Keratinocyte (primary cell): ENCODE measurements around the gene USH2A.

Experiments
- CTCF ChIP-seq, 3 experiments: IDR thresholded peaks in 1 of 3; conservative IDR thresholded peaks in 1 of 3; optimal IDR thresholded peaks in 1 of 3; 2 replicates in 2 of 3; 3 replicates in 1 of 3; pipeline versions ENCODE3 to v1.5.1; 2011; ENCODE audit warnings: low read length in 3 of 3, mild to moderate bottlenecking in 3 of 3, moderate library complexity in 2 of 3, control low read depth in 1 of 3, inconsistent platforms in 1 of 3; ENCODE audit not compliant: insufficient read depth in 2 of 3; ENCODE audit errors: extremely low read depth in 1 of 3
- EZH2 ChIP-seq: IDR thresholded peaks from one replicate; pipeline ENCODE4 v1.6.1; 2012; ENCODE audit warnings: inconsistent platforms, mild to moderate bottlenecking, low read length, moderate library complexity

DNA sequence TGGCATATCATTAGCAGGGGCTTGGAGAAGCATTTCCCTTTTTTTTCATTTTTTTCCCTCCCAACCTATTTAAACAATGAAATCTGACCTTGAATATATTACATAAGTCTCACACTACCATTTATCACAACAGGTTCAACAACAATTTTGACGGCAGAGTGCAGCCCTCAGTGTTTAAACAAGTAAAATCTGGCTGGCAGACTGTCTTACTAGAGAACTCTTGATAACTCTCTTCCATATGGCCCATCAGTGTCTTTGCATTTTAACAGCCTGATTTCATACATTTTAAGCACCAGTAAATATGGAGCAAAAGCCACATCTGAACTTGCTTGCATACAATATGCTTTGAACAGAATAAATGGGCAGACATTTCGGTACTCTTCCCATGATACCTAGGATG is 643.1 kb downstream of the USH2A start:
- no peak for TF ChIP-seq EZH2
- TF ChIP-seq CTCF (optimal IDR thresholded peaks at IDR 0.05 in 1 of 3, IDR thresholded peaks at IDR 0.05 in 1 of 3, conservative IDR thresholded peaks at IDR 0.05 in 1 of 3; ENCODE audit: extremely low read depth in 1 of 3, insufficient read depth in 2 of 3, low read length in 3 of 3) = no peak
